ENCODE results near the gene TRPM4.

DNA sequence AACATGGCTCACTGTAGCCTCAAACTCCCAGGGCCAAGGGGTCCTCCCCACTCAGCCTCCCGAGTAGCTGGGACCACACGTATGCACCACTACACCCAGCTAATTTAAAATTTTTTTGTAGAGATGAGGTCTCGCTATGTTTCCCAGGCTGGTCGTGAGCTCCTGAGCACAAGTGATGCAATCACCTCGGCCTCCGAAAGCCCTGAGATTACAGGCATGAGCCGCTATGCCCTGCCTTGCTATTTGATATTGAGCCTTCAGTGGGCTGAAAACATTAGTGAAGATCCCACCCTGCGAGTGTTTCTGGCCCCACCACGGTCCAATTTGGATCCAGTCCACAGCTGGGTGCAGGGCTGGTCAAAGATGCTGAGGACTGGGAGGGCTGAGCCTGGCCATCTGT, 65.9 kb downstream of the TRPM4 start:
- TF ChIP-seq ARNT (IDR thresholded peaks at IDR 0.05) = no peak
- no peak for TF ChIP-seq CTCF (CRISPR knock-in tag; IDR thresholded peaks at IDR 0.05)
- TF ChIP-seq, protein P1, sequence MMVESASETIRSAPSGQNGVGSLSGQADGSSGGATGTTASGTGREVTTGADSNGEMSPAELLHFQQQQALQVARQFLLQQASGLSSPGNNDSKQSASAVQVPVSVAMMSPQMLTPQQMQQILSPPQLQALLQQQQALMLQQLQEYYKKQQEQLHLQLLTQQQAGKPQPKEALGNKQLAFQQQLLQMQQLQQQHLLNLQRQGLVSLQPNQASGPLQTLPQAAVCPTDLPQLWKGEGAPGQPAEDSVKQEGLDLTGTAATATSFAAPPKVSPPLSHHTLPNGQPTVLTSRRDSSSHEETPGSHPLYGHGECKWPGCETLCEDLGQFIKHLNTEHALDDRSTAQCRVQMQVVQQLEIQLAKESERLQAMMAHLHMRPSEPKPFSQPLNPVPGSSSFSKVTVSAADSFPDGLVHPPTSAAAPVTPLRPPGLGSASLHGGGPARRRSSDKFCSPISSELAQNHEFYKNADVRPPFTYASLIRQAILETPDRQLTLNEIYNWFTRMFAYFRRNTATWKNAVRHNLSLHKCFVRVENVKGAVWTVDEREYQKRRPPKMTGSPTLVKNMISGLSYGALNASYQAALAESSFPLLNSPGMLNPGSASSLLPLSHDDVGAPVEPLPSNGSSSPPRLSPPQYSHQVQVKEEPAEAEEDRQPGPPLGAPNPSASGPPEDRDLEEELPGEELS (CRISPR knock-in tag; IDR thresholded peaks at IDR 0.05) = no peak
- TF ChIP-seq REST (IDR thresholded peaks at IDR 0.05; ENCODE audit: borderline replicate concordance in 1 of 2, low read depth in 1 of 2, low read length in 2 of 2) = no peak
- no peak for TF ChIP-seq RELA (CRISPR knock-in tag; IDR thresholded peaks at IDR 0.05)
- no peak for TF ChIP-seq MXI1 (IDR thresholded peaks at IDR 0.05; ENCODE audit: borderline replicate concordance, low read depth, low read length)
- no peak for TF ChIP-seq EP300 (IDR thresholded peaks at IDR 0.05; ENCODE audit: low read depth in 2 of 2, low read length in 2 of 2)
- TF ChIP-seq EP300 (CRISPR knock-in tag; IDR thresholded peaks at IDR 0.05; ENCODE audit: borderline replicate concordance) = no peak
- no peak for TF ChIP-seq FOSL2 (CRISPR knock-in tag; IDR thresholded peaks at IDR 0.05)
- no peak for TF ChIP-seq ATF2 (CRISPR knock-in tag; IDR thresholded peaks at IDR 0.05)
- no peak for TF ChIP-seq RAD21 (CRISPR knock-in tag; IDR thresholded peaks at IDR 0.05)
- TF ChIP-seq ZNF354B (CRISPR knock-in tag; IDR thresholded peaks at IDR 0.05) = no peak
- TF ChIP-seq TBP (CRISPR knock-in tag; IDR thresholded peaks at IDR 0.05) = no peak
- TF ChIP-seq ZBTB1 (CRISPR knock-in tag; IDR thresholded peaks at IDR 0.05; ENCODE audit: borderline replicate concordance) = no peak

All from HepG2 (cell line).